Measurements from ENCODE around the gene DEPDC5. TPM values are rescaled to one million over a fixed set of nuclear protein-coding genes. Genes with fewer than 3 reads are reported as not detected.

The DEPDC5 gene
- total and polyA plus RNA-seq, 2 of the 8 experiments (the other 6 are each of a cell fraction or from before 2014, with no cell fraction given), result 18.3 to 26.5 TPM

DNA sequence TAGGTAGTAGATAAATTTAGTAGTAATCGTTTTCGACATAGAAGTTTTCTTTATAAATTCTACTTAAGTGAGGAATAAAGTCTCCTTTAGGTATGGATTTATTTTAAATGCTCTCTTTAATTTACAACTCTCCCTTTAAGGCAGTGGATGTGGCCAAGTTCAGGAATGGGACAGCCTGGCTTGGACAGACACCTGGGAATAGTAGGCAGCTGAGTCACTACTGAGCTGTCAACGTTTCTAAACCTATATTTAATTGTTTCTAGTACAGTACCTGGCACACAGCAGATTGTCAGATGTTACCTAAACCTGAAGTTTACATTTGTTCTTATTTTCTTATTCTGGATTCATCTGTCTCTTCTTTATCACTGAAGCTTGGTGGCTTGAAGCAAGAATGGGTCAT, 85.1 kb downstream of the DEPDC5 start:
- no peak for DNase-seq (ENCODE audit: low read depth in 1 of 2, low spot score in 2 of 2)
- CTCF ChIA-PET (ENCODE audit: partially characterized antibody), result interaction anchor here (0.8 kb wide), 1 partner anchor 8 kb away, joined by 3 read pairs; no protein-coding TSS in a partner anchor
- Histone ChIP-seq H3K27ac (ENCODE audit: low read depth, low read length) (no peak overlapping the region), H3K4me3 (ENCODE audit: extremely low read depth in 1 of 4, insufficient read depth in 2 of 4, low read depth in 3 of 4, low read length in 4 of 4) (no peak overlapping the region), H2AK5ac (ENCODE audit: low read depth, low read length) (no peak overlapping the region), H3K23me2 (ENCODE audit: low read depth, low read length) (no peaks in the 10 kb centered on the region; the same call in 1 of the 2 replicates), H2BK15ac (ENCODE audit: low read length) (no peak overlapping the region), H2AFZ (ENCODE audit: low read length) (no peak overlapping the region), H3K4me1 (replicated peaks in 1 of 4; ENCODE audit: control insufficient read depth in 3 of 4, insufficient read depth in 4 of 4, low read length in 3 of 4) (no peaks in the 10 kb centered on the region), H3K14ac (ENCODE audit: insufficient read length) (no peak overlapping the region), H3K18ac (ENCODE audit: extremely low read depth, low read length) (no peak overlapping the region), H2BK20ac (ENCODE audit: low read length) (no peak overlapping the region), H3K4ac (replicated peaks; ENCODE audit: insufficient read length, low read depth, low read length) (no peak overlapping the region), H3K27me3 (replicated peaks in 1 of 4; ENCODE audit: control insufficient read depth in 3 of 4, extremely low read depth in 1 of 4, insufficient read depth in 3 of 4, low read length in 3 of 4) (no peaks in the 10 kb centered on the region), H3K56ac (replicated peaks; ENCODE audit: insufficient read length, low read depth, low read length) (no peak overlapping the region), H4K91ac (replicated peaks; ENCODE audit: insufficient read length, low read length) (no peak overlapping the region), H3K79me2 (ENCODE audit: control insufficient read depth in 1 of 2, insufficient read depth in 2 of 2, low read length in 2 of 2) (no peaks in the 10 kb centered on the region), H2BK120ac (replicated peaks; ENCODE audit: low read depth, low read length) (no peak overlapping the region), H3K36me3 (ENCODE audit: control insufficient read depth in 2 of 4, insufficient read depth in 4 of 4, low read length in 3 of 4) (peaks cover 0 to 13% (median under 1%) of the 10 kb centered on the region in 4 experiments; a peak in 3 of 8 replicates), H2BK5ac (ENCODE audit: low read depth, low read length) (no peak overlapping the region), H3K9me3 (ENCODE audit: insufficient read depth in 2 of 2, low read depth in 1 of 2, low read length in 1 of 2) (no peaks in the 10 kb centered on the region), H3K23ac (ENCODE audit: insufficient read length) (no peak overlapping the region), H4K5ac (ENCODE audit: insufficient read length, low read depth, low read length) (no peak overlapping the region), H2BK12ac (ENCODE audit: low read depth, low read length) (no peak overlapping the region), H3K79me1 (ENCODE audit: low read depth, low read length) (no peaks in the 10 kb centered on the region), H4K8ac (ENCODE audit: extremely low read depth, insufficient read depth, low read length) (no peak overlapping the region), H3K4me2 (ENCODE audit: insufficient read depth in 1 of 2, low read depth in 2 of 2, low read length in 2 of 2) (no peak overlapping the region), H3K9ac (replicated peaks in 1 of 4; ENCODE audit: extremely low read depth in 1 of 4, low read depth in 3 of 4, low read length in 3 of 4) (no peak overlapping the region), H4K20me1 (replicated peaks in 1 of 2; ENCODE audit: control insufficient read depth in 1 of 2, insufficient read depth in 2 of 2, low read length in 2 of 2) (no peaks in the 10 kb centered on the region)
- TF ChIP-seq KDM1A (IDR thresholded peaks at IDR 0.05; ENCODE audit: borderline replicate concordance, low read length) (no peak), GTF2F1 (IDR thresholded peaks at IDR 0.05; ENCODE audit: borderline replicate concordance, low read depth, low read length) (no peak), HDAC6 (IDR thresholded peaks at IDR 0.05; ENCODE audit: low read depth, low read length) (no peak)
- WGBS, 2 experiments (ENCODE audit: extremely low coverage in 1 of 2, insufficient coverage in 1 of 2, insufficient read length in 1 of 2, insufficient replicate concordance in 2 of 2, low coverage in 1 of 2, low lambda C conversion rate in 2 of 2, missing lambda C conversion rate in 1 of 2), result 91% methylated on average over 3 of the region's 3 CpGs; no CpG with 5 or more reads in 1 of the 2 experiments
- POLR2A ChIA-PET (ENCODE audit: partially characterized antibody), result no interaction called here
- FAIRE-seq, result no peak
